ENCODE data around the gene ZNF74. TPM values are rescaled to one million over a fixed set of nuclear protein-coding genes. Genes with fewer than 3 reads are reported as not detected.

Gene ZNF74
- total and polyA plus RNA-seq, 10 of the 15 experiments (the other 5 are each of a cell fraction or from before 2014, with no cell fraction given): 0.37 to 9.3 (median 5.1) TPM

DNA sequence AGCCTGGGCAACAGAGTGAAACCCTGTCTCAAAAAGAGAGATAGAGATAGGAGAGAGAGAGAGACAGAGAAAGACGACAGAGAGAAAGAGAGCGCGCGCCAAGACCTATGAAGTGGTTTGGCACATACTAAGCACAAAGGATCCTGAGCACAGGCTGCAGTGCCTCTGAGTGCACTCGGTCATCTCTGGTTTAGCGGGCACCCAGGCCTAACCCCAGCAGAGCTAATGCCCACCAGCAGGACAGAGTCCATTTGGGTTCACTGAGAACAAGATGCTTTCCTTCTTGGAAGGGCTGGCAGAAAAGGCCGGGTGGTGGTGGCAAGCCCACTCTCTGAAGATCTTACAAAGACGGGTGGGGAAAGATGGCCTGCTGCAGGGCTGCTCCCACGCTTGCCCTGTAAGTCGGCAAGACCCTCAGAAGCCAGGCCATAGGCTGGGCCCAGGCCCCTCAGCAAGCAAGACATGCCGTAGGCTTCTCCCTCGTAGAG is 40.4 kb downstream of the ZNF74 start (continued):
- TF ChIP-seq, protein P1, sequence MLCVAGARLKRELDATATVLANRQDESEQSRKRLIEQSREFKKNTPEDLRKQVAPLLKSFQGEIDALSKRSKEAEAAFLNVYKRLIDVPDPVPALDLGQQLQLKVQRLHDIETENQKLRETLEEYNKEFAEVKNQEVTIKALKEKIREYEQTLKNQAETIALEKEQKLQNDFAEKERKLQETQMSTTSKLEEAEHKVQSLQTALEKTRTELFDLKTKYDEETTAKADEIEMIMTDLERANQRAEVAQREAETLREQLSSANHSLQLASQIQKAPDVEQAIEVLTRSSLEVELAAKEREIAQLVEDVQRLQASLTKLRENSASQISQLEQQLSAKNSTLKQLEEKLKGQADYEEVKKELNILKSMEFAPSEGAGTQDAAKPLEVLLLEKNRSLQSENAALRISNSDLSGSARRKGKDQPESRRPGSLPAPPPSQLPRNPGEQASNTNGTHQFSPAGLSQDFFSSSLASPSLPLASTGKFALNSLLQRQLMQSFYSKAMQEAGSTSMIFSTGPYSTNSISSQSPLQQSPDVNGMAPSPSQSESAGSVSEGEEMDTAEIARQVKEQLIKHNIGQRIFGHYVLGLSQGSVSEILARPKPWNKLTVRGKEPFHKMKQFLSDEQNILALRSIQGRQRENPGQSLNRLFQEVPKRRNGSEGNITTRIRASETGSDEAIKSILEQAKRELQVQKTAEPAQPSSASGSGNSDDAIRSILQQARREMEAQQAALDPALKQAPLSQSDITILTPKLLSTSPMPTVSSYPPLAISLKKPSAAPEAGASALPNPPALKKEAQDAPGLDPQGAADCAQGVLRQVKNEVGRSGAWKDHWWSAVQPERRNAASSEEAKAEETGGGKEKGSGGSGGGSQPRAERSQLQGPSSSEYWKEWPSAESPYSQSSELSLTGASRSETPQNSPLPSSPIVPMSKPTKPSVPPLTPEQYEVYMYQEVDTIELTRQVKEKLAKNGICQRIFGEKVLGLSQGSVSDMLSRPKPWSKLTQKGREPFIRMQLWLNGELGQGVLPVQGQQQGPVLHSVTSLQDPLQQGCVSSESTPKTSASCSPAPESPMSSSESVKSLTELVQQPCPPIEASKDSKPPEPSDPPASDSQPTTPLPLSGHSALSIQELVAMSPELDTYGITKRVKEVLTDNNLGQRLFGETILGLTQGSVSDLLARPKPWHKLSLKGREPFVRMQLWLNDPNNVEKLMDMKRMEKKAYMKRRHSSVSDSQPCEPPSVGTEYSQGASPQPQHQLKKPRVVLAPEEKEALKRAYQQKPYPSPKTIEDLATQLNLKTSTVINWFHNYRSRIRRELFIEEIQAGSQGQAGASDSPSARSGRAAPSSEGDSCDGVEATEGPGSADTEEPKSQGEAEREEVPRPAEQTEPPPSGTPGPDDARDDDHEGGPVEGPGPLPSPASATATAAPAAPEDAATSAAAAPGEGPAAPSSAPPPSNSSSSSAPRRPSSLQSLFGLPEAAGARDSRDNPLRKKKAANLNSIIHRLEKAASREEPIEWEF (IDR thresholded peaks at IDR 0.05; ENCODE audit: insufficient replicate concordance, low read depth, low read length): no peak
- no peak for TF ChIP-seq MYC (IDR thresholded peaks at IDR 0.05; ENCODE audit: insufficient read depth, insufficient read length, insufficient replicate concordance, low read length, severe bottlenecking)
- TF ChIP-seq PRDM15 (CRISPR knock-in tag; IDR thresholded peaks at IDR 0.05): no peak
- no peak for TF ChIP-seq E2F4 (IDR thresholded peaks at IDR 0.05; ENCODE audit: low read depth, low read length)
- TF ChIP-seq ZZZ3 (IDR thresholded peaks at IDR 0.05; ENCODE audit: control insufficient read depth, insufficient read length, low read depth): no peak
- no peak for TF ChIP-seq FOS (IDR thresholded peaks at IDR 0.05; ENCODE audit: borderline replicate concordance, extremely low read depth, insufficient read length)
- no peak for TF ChIP-seq RB1 (IDR thresholded peaks at IDR 0.05; ENCODE audit: borderline replicate concordance)
- TF ChIP-seq SREBF2 (IDR thresholded peaks at IDR 0.05; ENCODE audit: low read length): no peak
- no peak for TF ChIP-seq IRF4 (IDR thresholded peaks at IDR 0.05; ENCODE audit: low read depth, low read length)
- TF ChIP-seq, protein P2, sequence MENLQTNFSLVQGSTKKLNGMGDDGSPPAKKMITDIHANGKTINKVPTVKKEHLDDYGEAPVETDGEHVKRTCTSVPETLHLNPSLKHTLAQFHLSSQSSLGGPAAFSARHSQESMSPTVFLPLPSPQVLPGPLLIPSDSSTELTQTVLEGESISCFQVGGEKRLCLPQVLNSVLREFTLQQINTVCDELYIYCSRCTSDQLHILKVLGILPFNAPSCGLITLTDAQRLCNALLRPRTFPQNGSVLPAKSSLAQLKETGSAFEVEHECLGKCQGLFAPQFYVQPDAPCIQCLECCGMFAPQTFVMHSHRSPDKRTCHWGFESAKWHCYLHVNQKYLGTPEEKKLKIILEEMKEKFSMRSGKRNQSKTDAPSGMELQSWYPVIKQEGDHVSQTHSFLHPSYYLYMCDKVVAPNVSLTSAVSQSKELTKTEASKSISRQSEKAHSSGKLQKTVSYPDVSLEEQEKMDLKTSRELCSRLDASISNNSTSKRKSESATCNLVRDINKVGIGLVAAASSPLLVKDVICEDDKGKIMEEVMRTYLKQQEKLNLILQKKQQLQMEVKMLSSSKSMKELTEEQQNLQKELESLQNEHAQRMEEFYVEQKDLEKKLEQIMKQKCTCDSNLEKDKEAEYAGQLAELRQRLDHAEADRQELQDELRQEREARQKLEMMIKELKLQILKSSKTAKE (IDR thresholded peaks at IDR 0.05; ENCODE audit: low read depth, poor library complexity, severe bottlenecking): no peak
- TF ChIP-seq HDAC6 (IDR thresholded peaks at IDR 0.05; ENCODE audit: unreplicated experiment): no peak
